GM21367 (cell line): ENCODE results near the gene DPP6.

Source experiments
- ATAC-seq: cut with Tn5 transposase; IDR thresholded peaks from one replicate; pipeline ENCODE4 v1.9.1; 2021; ENCODE audit not compliant: unreplicated experiment

The DPP6 gene

GRCh38 chr7:154684666-154685563 lies 632.7 kb downstream of the DPP6 start:
- no peak for ATAC-seq

DNA sequence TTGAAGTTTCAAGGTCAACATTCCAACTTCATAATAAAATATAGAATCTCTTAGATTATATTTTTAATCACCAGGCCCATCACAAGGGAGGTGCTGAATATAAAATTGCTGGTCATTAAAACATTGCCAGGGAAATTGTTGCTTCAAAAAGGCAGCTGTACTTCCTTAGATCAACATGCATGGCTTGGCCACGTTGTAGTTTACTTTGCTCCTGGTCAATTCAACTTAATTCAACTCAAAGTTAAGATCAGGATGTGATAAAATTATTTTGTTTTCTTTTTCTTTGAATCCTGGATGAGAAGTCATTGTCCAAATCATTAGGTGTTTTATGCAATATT lies 633.3 kb downstream of the DPP6 start:
- ATAC-seq: no peak

DNA sequence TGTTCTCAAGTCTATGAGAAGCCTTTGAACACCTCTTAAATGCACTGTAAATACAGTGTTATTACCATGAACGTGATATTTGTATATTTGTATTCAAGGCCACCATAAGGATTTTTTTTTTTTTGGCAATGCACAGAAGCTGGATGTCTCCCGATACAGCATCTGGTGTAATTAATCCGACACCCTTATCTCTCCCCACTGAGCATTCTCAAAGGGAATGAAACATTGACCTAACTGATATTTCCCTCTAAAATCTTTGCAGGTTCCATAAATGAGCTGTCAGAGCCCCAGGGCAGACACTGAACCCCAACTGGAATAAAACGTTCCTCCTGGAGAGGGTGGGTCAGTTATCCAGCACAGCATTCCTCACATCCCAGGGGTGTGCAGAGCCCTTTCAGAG lies 634.1 kb downstream of the DPP6 start:
- ATAC-seq: no peak

DNA sequence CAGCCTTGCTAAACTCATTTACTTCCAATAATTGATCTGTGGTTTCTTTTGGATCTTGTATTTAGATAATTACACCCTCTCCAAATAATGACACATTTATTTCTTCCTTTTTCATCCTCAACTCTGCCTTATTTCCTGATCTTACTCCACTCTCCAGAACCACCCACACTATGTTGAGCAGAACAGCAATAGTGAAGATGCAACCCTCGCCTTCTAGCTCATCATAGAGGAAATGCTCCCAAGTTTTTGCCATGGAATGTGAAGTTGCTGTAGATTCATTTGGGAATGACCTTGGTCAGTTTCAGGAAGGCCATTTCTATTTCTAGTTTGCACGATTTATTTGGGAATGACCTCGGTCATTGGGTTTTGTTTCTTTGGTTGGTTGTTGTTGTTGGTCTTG lies 636.8 kb downstream of the DPP6 start:
- no peak for ATAC-seq

GRCh38 chr7:154690411-154690810 lies 638.2 kb downstream of the DPP6 start:
- ATAC-seq: no peak

DNA sequence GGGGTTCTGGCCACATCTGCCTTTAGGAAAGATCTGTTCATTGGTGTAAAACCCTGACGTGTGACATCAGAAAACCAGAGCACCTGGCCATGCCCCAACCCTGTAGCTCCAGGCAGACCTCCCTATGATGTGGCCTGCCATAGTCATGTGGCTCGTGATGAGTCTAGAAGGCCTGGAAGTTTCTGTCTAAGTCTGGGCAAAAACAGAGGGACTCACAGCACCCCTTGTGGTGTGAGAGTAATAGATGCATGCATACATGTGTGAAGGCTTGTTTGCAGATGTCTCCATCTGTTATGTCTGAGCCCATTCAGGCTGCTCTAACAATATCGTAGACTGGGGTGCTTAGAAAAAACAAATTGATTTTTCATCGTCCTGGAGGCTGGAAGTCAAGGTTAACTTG lies 641.5 kb downstream of the DPP6 start:
- no peak for ATAC-seq

DNA sequence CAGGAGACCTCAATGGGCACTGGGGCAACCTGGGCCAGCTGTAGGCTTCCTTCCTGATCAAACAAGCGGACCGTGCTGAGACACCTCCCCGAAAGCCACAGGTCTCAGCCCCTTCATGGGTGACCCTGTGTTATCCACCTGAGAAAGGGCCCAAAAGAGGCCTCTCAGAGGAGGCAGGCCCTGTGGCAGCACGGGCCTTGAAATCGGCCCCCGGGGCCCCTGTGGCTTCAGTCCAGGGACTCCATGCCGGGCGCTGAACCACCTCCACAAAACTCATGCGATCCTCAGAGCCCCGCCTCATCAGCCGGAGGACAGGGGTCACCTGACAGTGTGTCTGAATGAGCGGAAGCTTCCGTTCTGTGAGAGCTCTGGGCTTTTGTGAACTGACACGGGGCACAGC lies 643.6 kb downstream of the DPP6 start:
- no peak for ATAC-seq

GRCh38 chr7:154696556-154696955 lies 644.4 kb downstream of the DPP6 start:
- no peak for ATAC-seq

GRCh38 chr7:154698726-154699291 lies 646.6 kb downstream of the DPP6 start:
- no peak for ATAC-seq

DNA sequence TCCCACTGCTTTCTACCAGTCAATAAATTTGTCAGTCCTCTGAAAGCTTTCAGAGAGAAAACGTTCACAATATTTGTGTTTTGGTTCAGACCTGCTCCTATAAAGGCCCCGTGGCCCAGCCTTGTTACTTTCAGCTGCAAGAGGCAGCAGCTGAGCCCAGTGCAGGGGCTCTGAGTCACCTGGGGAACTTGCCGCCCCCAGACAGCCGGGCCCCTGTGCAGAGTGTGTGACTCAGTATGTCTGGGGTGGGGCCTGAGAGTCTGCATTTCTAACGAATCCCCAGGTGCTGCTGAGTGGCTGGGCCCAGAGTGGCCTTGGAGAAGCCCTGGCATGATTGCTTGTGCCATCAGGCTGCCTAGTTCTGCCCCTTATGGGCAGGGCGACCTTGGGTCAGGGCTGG lies 647.2 kb downstream of the DPP6 start:
- ATAC-seq: no peak

DNA sequence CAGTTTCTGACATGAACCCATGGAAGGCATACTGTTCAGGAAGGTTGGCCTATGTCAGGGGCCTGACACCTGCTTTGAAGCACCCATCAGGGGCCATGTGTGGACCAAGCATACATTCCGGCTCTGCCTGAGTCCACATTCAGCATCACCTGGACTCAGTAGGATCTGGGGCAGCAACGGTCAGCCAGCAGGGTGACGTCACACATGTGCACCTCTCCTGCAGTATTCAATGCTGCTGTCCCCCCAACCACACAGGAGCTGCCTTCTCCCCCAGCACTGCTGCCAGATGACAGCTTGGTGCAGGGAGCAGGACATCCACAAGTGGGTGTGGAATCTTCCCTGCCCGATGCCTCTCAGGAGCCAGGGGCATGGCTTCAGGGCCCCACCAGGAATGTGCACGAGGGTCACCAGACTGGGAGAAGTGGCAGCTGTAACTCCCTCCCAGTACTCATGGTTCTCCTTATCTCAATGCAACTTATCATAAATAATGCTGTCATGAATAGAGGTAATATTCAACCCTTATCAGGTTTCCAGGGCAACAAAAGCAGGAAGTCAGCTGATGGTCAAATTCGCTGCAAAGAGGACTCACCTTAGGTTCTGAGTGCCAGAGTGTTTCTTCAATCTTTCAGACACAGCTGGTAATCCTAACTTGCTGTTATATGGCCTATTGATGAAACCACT lies 657.8 kb downstream of the DPP6 start:
- ATAC-seq: no peak

- ATAC-seq: no peak
Observed at GRCh38 chr7:154720016-154720415, 667.8 kb downstream of the DPP6 start.

DNA sequence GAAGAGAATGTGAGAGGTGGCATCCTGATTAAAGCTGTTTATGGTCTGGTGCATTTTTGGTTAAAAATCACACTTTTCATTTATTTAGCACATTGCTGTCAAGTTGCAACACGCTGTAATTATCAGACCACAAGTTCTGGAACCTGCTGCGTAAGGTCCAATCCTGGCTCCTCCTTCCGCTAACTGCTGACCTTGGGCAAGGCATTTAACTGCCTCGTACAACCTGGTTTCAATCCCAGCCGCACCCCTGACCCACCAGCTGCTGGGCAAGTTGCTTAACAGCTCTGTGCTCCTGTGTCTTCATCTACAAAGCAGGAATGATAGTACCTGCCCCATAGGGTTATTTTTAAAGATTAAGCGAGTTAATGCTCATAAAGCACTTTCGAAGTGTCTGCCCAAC lies 668.9 kb downstream of the DPP6 start:
- ATAC-seq: no peak

DNA sequence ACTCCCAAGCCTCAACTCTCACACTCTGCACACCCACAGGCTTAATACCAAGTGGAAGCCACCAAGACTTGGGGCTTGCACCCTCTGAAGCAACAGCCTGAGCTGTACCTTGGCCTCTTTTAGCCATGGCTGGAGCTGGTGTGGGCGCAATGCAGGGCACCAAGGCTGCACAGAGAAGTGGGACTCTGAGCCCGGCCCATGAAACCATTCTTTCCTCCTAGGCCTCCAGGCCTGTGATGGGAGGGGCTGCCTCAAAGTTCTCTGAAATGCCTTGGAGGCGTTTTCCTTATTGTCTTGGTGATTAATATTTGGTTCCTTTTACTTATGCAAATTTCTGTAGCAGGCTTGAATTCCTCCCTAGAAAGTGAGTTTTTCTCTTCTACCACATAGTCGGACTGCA lies 674.2 kb downstream of the DPP6 start:
- ATAC-seq: no peak

- no peak for ATAC-seq
Observed at GRCh38 chr7:154729056-154729455, 676.9 kb downstream of the DPP6 start.

DNA sequence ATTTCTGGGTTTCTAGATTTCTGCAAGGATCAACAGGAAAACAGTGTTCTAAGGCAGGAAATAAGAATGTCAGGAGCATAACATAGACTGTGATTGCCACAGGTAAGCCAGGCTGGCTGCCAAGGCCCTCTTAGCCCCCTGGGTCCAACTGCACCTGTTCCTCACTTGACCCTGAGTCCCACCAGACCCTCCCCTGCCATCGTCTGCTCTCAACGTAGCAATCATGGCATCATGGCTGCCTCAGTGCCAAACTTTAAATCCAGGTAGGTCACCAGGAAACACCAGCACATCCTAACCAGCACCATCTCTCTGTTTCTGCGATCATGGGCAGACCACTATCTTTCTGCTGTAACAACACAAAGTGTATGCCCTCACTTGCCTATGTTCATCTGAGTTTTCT lies 683.6 kb downstream of the DPP6 start:
- ATAC-seq: no peak

GRCh38 chr7:154736389-154736788 lies 684.2 kb downstream of the DPP6 start:
- ATAC-seq: no peak

DNA sequence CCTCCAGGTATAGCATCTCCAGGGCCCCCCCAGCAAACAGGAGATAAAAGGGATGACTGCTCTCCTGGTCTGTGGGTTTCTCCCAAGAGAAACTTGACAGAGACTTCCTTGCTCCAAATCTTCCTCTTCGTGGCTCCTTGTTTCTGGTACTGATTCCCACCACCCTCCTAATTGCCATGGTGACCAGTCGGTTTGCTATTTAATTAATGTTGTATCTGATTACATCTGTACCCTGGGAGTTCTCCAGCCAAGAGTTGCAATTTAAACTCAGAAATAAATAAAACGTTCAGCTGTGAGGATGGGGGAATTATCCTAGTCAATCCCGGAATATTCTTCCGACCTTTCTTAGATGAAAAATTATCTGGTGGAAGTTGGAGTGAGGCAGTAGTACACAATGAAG lies 686.0 kb downstream of the DPP6 start:
- no peak for ATAC-seq

DNA sequence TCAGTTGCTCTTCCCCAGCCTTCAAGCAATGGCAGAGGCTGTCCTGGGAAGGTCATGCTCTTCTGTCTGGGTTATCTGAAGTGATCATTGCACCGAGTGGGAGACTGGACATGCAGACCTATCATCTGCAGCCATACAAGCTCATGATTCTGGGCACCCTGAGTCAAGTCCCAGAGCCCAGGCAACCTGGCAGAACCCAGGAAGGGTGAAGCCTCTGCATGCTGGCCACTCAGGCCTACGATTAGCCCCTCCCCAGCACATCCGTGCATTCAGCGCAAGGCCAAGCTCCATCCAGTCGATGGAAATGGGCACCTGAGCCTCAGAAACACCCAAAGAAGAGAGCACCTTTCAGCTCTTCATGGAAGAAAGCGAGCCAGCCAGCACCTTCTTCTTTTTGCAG lies 688.9 kb downstream of the DPP6 start:
- no peak for ATAC-seq

GRCh38 chr7:154743206-154743605 lies 691.0 kb downstream of the DPP6 start:
- ATAC-seq: no peak

DNA sequence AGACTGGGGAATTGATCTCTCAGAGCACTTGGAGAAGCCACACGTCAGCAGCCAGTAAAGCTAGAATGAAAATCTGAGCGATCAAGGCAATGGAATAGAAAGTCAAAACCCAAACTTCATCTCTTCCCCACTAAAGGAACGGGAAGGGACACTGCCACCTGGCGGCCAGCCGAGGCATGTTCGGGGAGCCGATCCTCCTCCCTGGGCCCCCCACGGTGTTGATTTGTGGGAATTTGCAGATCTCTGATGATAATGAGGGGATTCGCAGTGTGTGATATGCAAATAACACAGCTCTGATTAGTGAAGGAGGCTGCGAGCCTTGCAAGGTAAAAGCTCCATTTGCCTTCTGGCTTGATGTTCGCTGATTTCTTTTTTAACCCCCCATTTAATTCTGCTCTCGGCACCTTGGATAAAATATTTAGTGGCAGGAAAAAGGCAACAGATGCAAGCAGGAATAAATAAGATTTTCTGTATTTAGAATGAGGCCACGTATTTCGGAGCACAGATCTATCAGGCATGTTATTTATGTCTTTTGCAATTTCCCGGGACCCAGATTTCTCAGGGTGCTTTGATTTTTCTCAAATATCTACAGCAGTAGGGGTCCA lies 692.2 kb downstream of the DPP6 start:
- ATAC-seq: no peak

GRCh38 chr7:154744861-154745258 lies 692.7 kb downstream of the DPP6 start:
- no peak for ATAC-seq
